ENCODE measurements around the gene SULT4A1.

GRCh38 chr22:43843783-43844530 is 18.4 kb downstream of the SULT4A1 start:
- TF ChIP-seq POLR2A (IDR thresholded peaks at IDR 0.05; ENCODE audit: borderline replicate concordance, extremely low read depth, insufficient read depth, insufficient read length), result no peak
- no peak for TF ChIP-seq POLR2AphosphoS5 (IDR thresholded peaks at IDR 0.05; ENCODE audit: low read depth, low read length)
- TF ChIP-seq CTCF (IDR thresholded peaks at IDR 0.05 in 2 of 3, conservative IDR thresholded peaks at IDR 0.05 in 1 of 3; ENCODE audit: borderline replicate concordance in 1 of 3, insufficient read depth in 1 of 3, low read depth in 2 of 3, low read length in 2 of 3), result no peak
- TF ChIP-seq ELF1 (IDR thresholded peaks at IDR 0.05; ENCODE audit: borderline replicate concordance, low read depth), result no peak
- TF ChIP-seq REST (IDR thresholded peaks at IDR 0.05; ENCODE audit: low read depth), result no peak
- no peak for TF ChIP-seq MAX (IDR thresholded peaks at IDR 0.05)
- TF ChIP-seq EZH2 (IDR thresholded peaks at IDR 0.05), result no peak
- TF ChIP-seq TCF7L2 (IDR thresholded peaks at IDR 0.05; ENCODE audit: borderline replicate concordance, extremely low read depth, insufficient read depth, insufficient read length), result no peak

All from HCT116 (cell line).